GM12878 (cell line): Measurements from ENCODE around the gene PRDM12. TPM values are rescaled to one million over a fixed set of nuclear protein-coding genes. Genes with fewer than 3 reads are reported as not detected.

ENCODE experiments used
- ATAC-seq: fragments of 200-7000 bp; cut with Tn5 transposase; 3 replicates; pipeline ENCODE4 v1.9.1; 2020; ENCODE audit warnings: mild to moderate bottlenecking, moderate library complexity
- BruUV-seq: library from RNA; stranded (reverse); fragments of 400-500 nt; replicated peaks from 2 replicates; lab custom pipeline; 2021; lab: Mats Ljungman, UMichigan
- CTCF ChIA-PET: fragments of 300-600 bp; sonication (Branson Sonifier 250); formaldehyde crosslinking; extraction: SDS; loops from one replicate; lab custom pipeline; 2021; ENCODE audit warnings: inconsistent platforms; lab: Yijun Ruan, JAX
- POLR2A ChIA-PET: fragments of 350-600 bp; formaldehyde crosslinking; extraction: SDS; loops from one replicate; lab custom pipeline; 2021; ENCODE audit warnings: inconsistent platforms; lab: Charles Lee
- RAD21 ChIA-PET: fragments of 300-600 bp; sonication (Branson Sonifier 250); formaldehyde crosslinking; loops from one replicate; lab custom pipeline; 2023; ENCODE audit warnings: antibody characterized with exemption; ENCODE audit not compliant: unreplicated experiment; lab: Charles Lee
- SMC1A ChIA-PET: fragments of 300-600 bp; sonication (Branson Sonifier 250); formaldehyde crosslinking; loops from one replicate; lab custom pipeline; 2023; ENCODE audit not compliant: unreplicated experiment, uncharacterized antibody; lab: Charles Lee
- DNase-seq: peaks from one replicate; pipeline ENCODE4 v3.0.0-alpha.2; 2011; ENCODE audit warnings: low read depth, low spot score
- FAIRE-seq: peaks from 3 replicates; lab custom pipeline; 2011; peaks lifted over from hg19 to GRCh38; lab: Jason Lieb, UNC
- H2AFZ ChIP-seq: 2 replicates; pipeline ENCODE4 v1.6.0; 2011; ENCODE audit warnings: low read depth, low read length, control low read depth; ENCODE audit not compliant: control insufficient read depth
- H3K27ac ChIP-seq: 2 replicates; pipeline ENCODE4 v1.5.1; 2011; ENCODE audit warnings: control low read depth; ENCODE audit not compliant: control insufficient read depth, insufficient read depth
- H3K27me3 ChIP-seq, 2 experiments: replicated peaks in 1 of 2; 2 replicates each; pipeline versions ENCODE4 v1.6.0 to v1.6.1; 2011; ENCODE audit warnings: low read length in 1 of 2; ENCODE audit not compliant: control insufficient read depth in 2 of 2, insufficient read depth in 2 of 2
- H3K36me3 ChIP-seq, 2 experiments: 2 replicates each; pipeline ENCODE4 v1.5.1; 2011; ENCODE audit warnings: low read length in 1 of 2; ENCODE audit not compliant: control insufficient read depth in 2 of 2, insufficient read depth in 2 of 2
- H3K4me1 ChIP-seq: 2 replicates; pipeline ENCODE4 v1.6.1; 2011; ENCODE audit warnings: mild to moderate bottlenecking, low read length, moderate library complexity, mixed read lengths; ENCODE audit not compliant: control insufficient read depth, insufficient read depth
- H3K4me2 ChIP-seq: 2 replicates; pipeline ENCODE4 v1.6.0; 2011; ENCODE audit warnings: control low read depth; ENCODE audit not compliant: control insufficient read depth, insufficient read depth
- H3K4me3 ChIP-seq: fragments of 200-600 bp; sonication (generic); 2 replicates; pipeline ENCODE4 v1.5.1; 2016
- H3K79me2 ChIP-seq: 2 replicates; pipeline ENCODE4 v1.6.0; 2011; ENCODE audit warnings: low read length; ENCODE audit not compliant: control insufficient read depth, insufficient read depth
- H3K9ac ChIP-seq: 2 replicates; pipeline ENCODE4 v1.8.0; 2011; ENCODE audit warnings: low read length, control low read depth, mixed read lengths; ENCODE audit not compliant: control insufficient read depth, insufficient read depth
- H3K9me3 ChIP-seq: replicated peaks from 3 replicates; pipeline ENCODE4 v1.5.1; 2011; ENCODE audit warnings: mild to moderate bottlenecking, low read length; ENCODE audit not compliant: control insufficient read depth, insufficient read depth
- H4K20me1 ChIP-seq: 2 replicates; pipeline ENCODE4 v1.6.0; 2011; ENCODE audit not compliant: control insufficient read depth, insufficient read depth
- BCL3 ChIP-seq: IDR thresholded peaks from 2 replicates; pipeline ENCODE4 v1.6.1; 2011; ENCODE audit warnings: borderline replicate concordance, low read depth, mild to moderate bottlenecking, moderate library complexity, low read length; ENCODE audit not compliant: insufficient read depth, poor library complexity, severe bottlenecking
- CREM ChIP-seq: IDR thresholded peaks from 2 replicates; pipeline ENCODE4 v1.6.1; 2014; ENCODE audit warnings: antibody characterized with exemption, low read depth
- ELK1 ChIP-seq: IDR thresholded peaks from 2 replicates; pipeline ENCODE4 v1.6.1; 2012; ENCODE audit warnings: low read depth, low read length, improper control_type of control experiment
- EP300 ChIP-seq, 2 experiments: fragments of 150-350 bp in 1 of 2; IDR thresholded peaks; 2 replicates each; pipeline ENCODE4 v1.6.1; 2011 to 2012; ENCODE audit warnings: low read depth in 2 of 2, low read length in 2 of 2, borderline replicate concordance in 1 of 2, improper control_type of control experiment in 1 of 2, inconsistent platforms in 1 of 2; ENCODE audit not compliant: control insufficient read depth in 1 of 2
- HSF1 ChIP-seq: fragments of 150-350 bp; IDR thresholded peaks from 2 replicates; pipeline ENCODE4 v1.6.1; 2014; ENCODE audit warnings: mild to moderate bottlenecking, low read depth, low read length
- IKZF1 ChIP-seq: fragments of 450-650 bp; conservative IDR thresholded peaks from 2 replicates; pipeline ENCODE4 v1.6.1; 2017; ENCODE audit warnings: antibody characterized with exemption, mild to moderate bottlenecking
- SMC3 ChIP-seq: IDR thresholded peaks from 2 replicates; pipeline ENCODE4 v1.6.1; 2011; ENCODE audit warnings: low read length, improper control_type of control experiment, borderline replicate concordance
- ZNF592 ChIP-seq: fragments of 450-650 bp; IDR thresholded peaks from 2 replicates; pipeline ENCODE4 v1.6.1; 2017; ENCODE audit warnings: mild to moderate bottlenecking, moderate library complexity
- WGBS: methylation state at CpG from one replicate; pipeline ENCODE4 v1.1.6; 2016; ENCODE audit warnings: low lambda C conversion rate; ENCODE audit not compliant: insufficient replicate concordance, insufficient coverage; ENCODE audit errors: missing lambda C conversion rate; 5-methylcytosine and 5-hydroxymethylcytosine counted together
- in situ Hi-C: fragments of 300-500 bp; cut with MboI; formaldehyde crosslinking; loops from 9 replicates; pipeline ENCODE4 v1.14.3; 2018; ENCODE audit warnings: mixed read lengths
- intact Hi-C: fragments of 100-400 bp; cut with micrococcal nuclease; formaldehyde crosslinking; loops from one replicate; pipeline ENCODE4 v1.14.2; 2022; ENCODE audit not compliant: unreplicated experiment
- polyA plus RNA-seq, 11 experiments: library from polyadenylated mRNA; depleted of rRNA in 4 of 11; unstranded in 6 of 11; stranded (reverse) in 5 of 11; fragments of >200 nt; fragmentation: Nextera tagmentation in 4 of 11; fragmentation: Illumina TruSeq in 1 of 11; extraction: Ambion mirVana in 4 of 11; extraction: Trizol in 1 of 11; gene quantifications; 1 replicate in 1 of 11; 2 replicates in 10 of 11; pipeline versions ENCODE4 v1.2.1 to v1.2.3, GENCODE V29; 2011 to 2016; ENCODE audit warnings: inconsistent platforms in 2 of 11, missing spikeins in 2 of 11, low read depth in 1 of 11
- total RNA-seq, 4 experiments: library from RNA; depleted of rRNA in 3 of 4; stranded (reverse); fragments of >200 nt in 3 of 4; fragmentation: Illumina TruSeq in 1 of 4; extraction: Trizol in 1 of 4; gene quantifications; 2 replicates each; pipeline versions ENCODE4 v1.2.1 to v1.2.3, GENCODE V29; 2013 to 2021

PRDM12 gene
- total and polyA plus RNA-seq, 10 of the 15 experiments (the other 5 are each of a cell fraction or from before 2014, with no cell fraction given): not detected

GRCh38 chr9:130701059-130702022, 36.9 kb downstream of the PRDM12 start (continued):
- no peak for TF ChIP-seq HSF1
- TF ChIP-seq BCL3: no peak
- no peak for TF ChIP-seq EP300 (IDR thresholded peaks at IDR 0.05; ENCODE audit: borderline replicate concordance in 1 of 2, control insufficient read depth in 1 of 2, low read depth in 2 of 2, low read length in 2 of 2)
- TF ChIP-seq IKZF1: no peak
- TF ChIP-seq SMC3: peak; percentile 39; the same call in 1 of the 2 replicates
- TF ChIP-seq CREM: no peak

- 97% methylated on average over 7 of the region's 7 CpGs for WGBS
- POLR2A ChIA-PET: no interaction called here
Observed at GRCh38 chr9:130703501-130703900, 39.1 kb downstream of the PRDM12 start.

More at GRCh38 chr9:130703501-130703900, 39.1 kb downstream of the PRDM12 start:
- no peak overlapping the region for H3K4me2 ChIP-seq
- TF ChIP-seq ELK1 (no peak), ZNF592 (no peak)
- TF ChIP-seq, all 136 proteins: peak for 0
- FAIRE-seq (no peak), ATAC-seq (no peak), DNase-seq (no peak)
- RAD21 ChIA-PET: interaction anchor here (3.9 kb wide), 1 partner anchor 162 kb away, joined by 15 read pairs; no protein-coding TSS in a partner anchor
- H3K79me2 ChIP-seq: peaks cover 3% of the 10 kb centered on the region; the same call in 1 of the 2 replicates
- H3K4me1 ChIP-seq: peaks cover 11% of the 10 kb centered on the region
- no peak overlapping the region for H3K9ac ChIP-seq
- peaks cover 17 to 43% of the 10 kb centered on the region in 2 experiments for H3K36me3 ChIP-seq
- CTCF ChIA-PET: interaction anchor here (3.3 to 13.5 kb wide), 5 partner anchors 10 to 162 kb away, joined by 18 to 267 read pairs (median 28); partner anchors contain the start of gene EXOSC2
- H3K27ac ChIP-seq: no peak overlapping the region
- BruUV-seq: no TSS peak
- no peak overlapping the region for H2AFZ ChIP-seq
- no peaks in the 10 kb centered on the region for H3K27me3 ChIP-seq
- no peak overlapping the region for H3K4me3 ChIP-seq
- intact Hi-C loops: loop anchor here (5.0 kb wide), 1 partner anchor 344 kb away; no protein-coding TSS in a partner anchor
- SMC1A ChIA-PET: interaction anchor here (4.5 kb wide), 1 partner anchor 167 kb away, joined by 20 read pairs; no protein-coding TSS in a partner anchor
- no peaks in the 10 kb centered on the region for H3K9me3 ChIP-seq
- peaks cover 3% of the 10 kb centered on the region; the same call in 1 of the 2 replicates for H4K20me1 ChIP-seq
- in situ Hi-C loops: no loop called here
